Measurements from ENCODE around the gene OASL. TPM values are rescaled to one million over a fixed set of nuclear protein-coding genes. Genes with fewer than 3 reads are reported as not detected.
"Not testable (repeated sequence)": the region's sequence is repeated elsewhere in the genome, so short reads cannot be mapped to it uniquely, and the experiment has no call there.

Gene OASL
- total RNA-seq, 1 donor from 2014 or later = 0.79 TPM

DNA sequence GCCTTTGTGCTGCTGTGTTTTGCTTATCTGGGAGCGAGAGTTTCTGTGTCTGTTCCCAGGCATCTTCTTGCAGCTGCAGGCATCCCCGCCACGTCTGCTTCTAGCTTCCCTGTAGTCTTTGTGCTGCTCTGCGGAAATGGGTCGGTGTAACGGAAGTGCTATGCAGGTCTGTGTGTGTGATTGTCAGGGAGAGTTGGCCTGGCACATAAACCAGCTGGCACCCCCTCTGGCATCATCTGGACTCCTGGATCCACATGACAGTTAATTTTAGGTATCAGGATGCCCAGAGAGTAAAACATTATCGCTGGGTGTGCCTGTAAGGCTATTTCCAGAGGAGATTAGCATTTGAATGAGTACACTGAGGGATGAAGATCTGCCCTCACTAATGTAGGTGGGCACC, 9.4 kb upstream of the OASL start:
- no peak for FAIRE-seq
- TF ChIP-seq, protein P1, sequence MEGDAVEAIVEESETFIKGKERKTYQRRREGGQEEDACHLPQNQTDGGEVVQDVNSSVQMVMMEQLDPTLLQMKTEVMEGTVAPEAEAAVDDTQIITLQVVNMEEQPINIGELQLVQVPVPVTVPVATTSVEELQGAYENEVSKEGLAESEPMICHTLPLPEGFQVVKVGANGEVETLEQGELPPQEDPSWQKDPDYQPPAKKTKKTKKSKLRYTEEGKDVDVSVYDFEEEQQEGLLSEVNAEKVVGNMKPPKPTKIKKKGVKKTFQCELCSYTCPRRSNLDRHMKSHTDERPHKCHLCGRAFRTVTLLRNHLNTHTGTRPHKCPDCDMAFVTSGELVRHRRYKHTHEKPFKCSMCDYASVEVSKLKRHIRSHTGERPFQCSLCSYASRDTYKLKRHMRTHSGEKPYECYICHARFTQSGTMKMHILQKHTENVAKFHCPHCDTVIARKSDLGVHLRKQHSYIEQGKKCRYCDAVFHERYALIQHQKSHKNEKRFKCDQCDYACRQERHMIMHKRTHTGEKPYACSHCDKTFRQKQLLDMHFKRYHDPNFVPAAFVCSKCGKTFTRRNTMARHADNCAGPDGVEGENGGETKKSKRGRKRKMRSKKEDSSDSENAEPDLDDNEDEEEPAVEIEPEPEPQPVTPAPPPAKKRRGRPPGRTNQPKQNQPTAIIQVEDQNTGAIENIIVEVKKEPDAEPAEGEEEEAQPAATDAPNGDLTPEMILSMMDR (IDR thresholded peaks at IDR 0.05; ENCODE audit: insufficient read depth, low read length, severe bottlenecking) = no peak
- DNase-seq (ENCODE audit: low read depth) = no peak
- Histone ChIP-seq H3K4me3 (ENCODE audit: low read depth, low read length) (no peak overlapping the region), H3K36me3 (ENCODE audit: control insufficient read depth, insufficient read depth, low read length) (no peaks in the 10 kb centered on the region), H3K27me3 (ENCODE audit: control insufficient read depth, insufficient read depth, low read length) (no peaks in the 10 kb centered on the region)

- not testable (repeated sequence) for H3K27me3 ChIP-seq (ENCODE audit: control insufficient read depth, insufficient read depth, low read length); FAIRE-seq; DNase-seq (ENCODE audit: low read depth); H3K4me3 ChIP-seq (ENCODE audit: low read depth, low read length); H3K36me3 ChIP-seq (ENCODE audit: control insufficient read depth, insufficient read depth, low read length)
Measured at GRCh38 chr12:121047400-121047799, 8.4 kb upstream of the OASL start.

GRCh38 chr12:121043067-121043466, 4.0 kb upstream of the OASL start:
- Histone ChIP-seq H3K4me3 (ENCODE audit: low read depth, low read length) (no peak overlapping the region), H3K36me3 (ENCODE audit: control insufficient read depth, insufficient read depth, low read length) (no peaks in the 10 kb centered on the region), H3K27me3 (ENCODE audit: control insufficient read depth, insufficient read depth, low read length) (no peaks in the 10 kb centered on the region)
- FAIRE-seq = no peak
- DNase-seq (ENCODE audit: low read depth) = no peak
- TF ChIP-seq, protein P1 (IDR thresholded peaks at IDR 0.05; ENCODE audit: insufficient read depth, low read length, severe bottlenecking) = no peak

- H3K36me3 ChIP-seq (ENCODE audit: control insufficient read depth, insufficient read depth, low read length) = no peaks in the 10 kb centered on the region
- no peak for FAIRE-seq
- DNase-seq (ENCODE audit: low read depth) = peak; percentile 66
- TF ChIP-seq, protein P1 (IDR thresholded peaks at IDR 0.05; ENCODE audit: insufficient read depth, low read length, severe bottlenecking) = no peak
- no peaks in the 10 kb centered on the region for H3K27me3 ChIP-seq (ENCODE audit: control insufficient read depth, insufficient read depth, low read length)
- no peak overlapping the region for H3K4me3 ChIP-seq (ENCODE audit: low read depth, low read length)
Measured at GRCh38 chr12:121036810-121037326, 2.2 kb downstream of the OASL start.

DNA sequence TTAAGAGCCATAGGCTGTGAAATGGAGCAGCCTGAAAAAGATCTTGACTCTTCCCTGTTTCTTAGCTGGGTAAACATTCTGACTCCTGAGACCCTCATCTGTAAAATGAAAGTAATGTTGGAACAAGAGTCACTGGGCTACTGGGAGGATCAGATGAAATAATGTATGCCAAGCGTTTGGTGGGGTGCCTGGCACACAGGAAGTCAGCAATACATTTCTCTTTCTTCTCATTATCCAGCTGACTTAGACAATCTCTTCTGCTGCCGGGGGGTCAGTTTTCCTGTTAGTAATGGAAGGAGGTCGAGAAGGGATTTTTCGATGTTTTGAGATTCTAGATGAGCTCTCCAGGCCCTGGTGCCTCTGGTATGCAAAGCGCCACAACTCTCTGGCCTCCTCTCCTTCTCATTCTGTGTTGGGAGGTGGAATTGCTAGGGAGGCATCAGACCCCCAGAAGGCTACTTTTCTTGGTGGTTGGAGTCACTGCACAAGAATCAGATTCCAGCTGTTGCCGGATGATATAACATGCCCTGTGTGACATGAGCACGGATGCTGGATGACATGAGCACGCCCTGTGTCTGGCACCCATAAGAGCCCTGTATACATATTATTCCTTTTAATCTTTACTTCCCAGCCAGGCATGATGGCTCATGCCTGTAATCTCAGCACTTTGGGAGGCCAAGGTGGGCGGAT, 4.3 kb downstream of the OASL start:
- FAIRE-seq (no peak), DNase-seq (ENCODE audit: low read depth) (no peak)
- Histone ChIP-seq H3K4me3 (ENCODE audit: low read depth, low read length) (no peak overlapping the region), H3K27me3 (ENCODE audit: control insufficient read depth, insufficient read depth, low read length) (no peaks in the 10 kb centered on the region), H3K36me3 (ENCODE audit: control insufficient read depth, insufficient read depth, low read length) (no peaks in the 10 kb centered on the region)
- TF ChIP-seq, protein P1 (IDR thresholded peaks at IDR 0.05; ENCODE audit: insufficient read depth, low read length, severe bottlenecking) = no peak

DNA sequence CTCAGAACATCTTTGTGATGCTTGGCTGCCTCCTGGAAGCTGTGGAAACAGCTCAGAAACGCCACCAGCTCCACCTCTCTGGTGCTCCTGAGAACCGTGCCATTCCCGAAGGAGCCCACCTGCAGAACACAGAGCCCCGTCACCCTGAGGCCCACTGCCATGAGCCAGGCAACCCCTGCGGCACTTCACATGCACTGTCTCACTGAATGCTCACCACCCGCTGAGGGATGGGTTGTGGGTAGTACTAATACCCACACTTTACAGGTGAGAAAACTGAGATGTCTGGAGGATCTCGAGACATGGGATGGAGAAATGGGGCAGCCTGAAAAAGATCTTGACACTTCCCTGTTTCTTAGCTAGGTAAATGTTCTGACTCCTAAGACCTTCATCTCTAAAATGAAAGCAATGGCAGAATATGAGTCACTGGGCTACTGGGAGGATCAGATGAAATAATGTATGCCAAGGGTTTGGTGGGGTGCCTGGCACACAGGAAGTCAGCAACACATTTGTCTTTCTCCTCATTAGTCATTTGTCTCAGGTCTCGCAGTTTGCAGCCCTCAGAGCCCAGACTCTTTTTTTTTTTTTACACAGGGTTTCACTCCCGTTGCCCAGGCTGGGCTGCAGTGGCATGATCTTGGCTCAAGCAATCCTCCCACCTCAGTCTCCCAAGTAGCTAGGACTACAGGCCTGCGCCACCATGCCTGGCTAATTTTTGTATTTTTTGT, 5.3 kb downstream of the OASL start:
- DNase-seq (ENCODE audit: low read depth) = peak; percentile 93

More for the DNA sequence above, 5.3 kb downstream of the OASL start:
- TF ChIP-seq, protein P1 (IDR thresholded peaks at IDR 0.05; ENCODE audit: insufficient read depth, low read length, severe bottlenecking) = no peak
- H3K36me3 ChIP-seq (ENCODE audit: control insufficient read depth, insufficient read depth, low read length) = no peaks in the 10 kb centered on the region
- no peaks in the 10 kb centered on the region for H3K27me3 ChIP-seq (ENCODE audit: control insufficient read depth, insufficient read depth, low read length)
- peak; percentile 89 for FAIRE-seq
- H3K4me3 ChIP-seq (ENCODE audit: low read depth, low read length) = no peak overlapping the region
